ENCODE results near the gene CHRNA3. TPM values are rescaled to one million over a fixed set of nuclear protein-coding genes. Genes with fewer than 3 reads are reported as not detected.

Gene CHRNA3
- total RNA-seq, 1 experiment from 2014 or later: not detected

DNA sequence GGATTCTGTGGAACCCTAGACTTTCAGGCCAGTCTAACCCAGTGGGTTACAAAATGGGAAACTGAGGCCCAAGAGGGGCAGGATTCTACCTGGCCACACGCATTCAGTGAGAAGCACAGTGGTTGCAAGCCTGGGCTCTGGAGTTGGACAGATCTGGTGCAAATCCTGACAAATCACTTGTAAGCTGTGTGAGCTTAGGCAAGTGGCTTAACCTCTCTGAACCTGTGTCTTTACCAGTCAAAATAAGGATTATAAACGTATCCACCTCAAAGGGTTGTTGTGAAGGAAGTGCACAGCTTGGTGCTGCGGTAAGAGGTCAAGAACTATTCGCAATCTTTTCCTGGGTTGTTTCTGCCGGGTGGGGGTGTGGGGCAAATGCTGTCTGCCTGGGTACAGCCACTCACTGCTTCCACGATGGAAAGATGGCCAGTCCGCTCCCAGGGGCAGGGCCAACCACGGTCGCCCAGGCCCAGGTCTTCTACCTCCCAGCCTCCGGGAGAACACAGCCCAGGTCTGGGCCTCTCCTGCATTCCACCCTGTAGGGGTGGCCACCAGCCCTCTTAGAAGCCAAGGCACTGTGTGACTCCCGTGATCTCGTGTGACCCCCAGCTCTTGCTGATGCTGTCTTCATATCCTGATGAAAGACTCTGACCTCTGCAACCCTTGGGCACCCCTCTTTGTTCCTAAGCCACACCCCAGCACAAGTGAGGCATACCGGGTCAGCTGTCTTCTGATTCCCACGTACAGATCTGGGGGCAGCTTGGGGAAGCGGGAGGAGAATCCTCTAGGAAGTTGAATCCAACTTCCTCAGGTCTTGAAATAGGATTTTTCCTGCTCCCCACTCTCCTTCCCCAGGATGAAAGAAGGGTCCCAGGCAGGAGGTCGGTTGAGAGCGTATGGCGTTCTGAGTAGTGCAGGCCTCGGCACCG, 1.5 kb downstream of the CHRNA3 start:
- H4K20me1 ChIP-seq (ENCODE audit: insufficient read depth): no peaks in the 10 kb centered on the region
- no TSS peak for BruUV-seq (replicated peaks)
- H3K9me3 ChIP-seq (ENCODE audit: control insufficient read depth in 1 of 2, insufficient read depth in 1 of 2, low read depth in 1 of 2, low read length in 2 of 2): no peaks in the 10 kb centered on the region
- H3K79me2 ChIP-seq (ENCODE audit: insufficient read depth, low read length): no peaks in the 10 kb centered on the region
- RAD21 ChIA-PET (ENCODE audit: low non-redundant PET in 1 of 2, low total read pairs in 2 of 2, uncharacterized antibody in 2 of 2, unreplicated experiment in 2 of 2): no interaction called here
- no peak overlapping the region for H3K27ac ChIP-seq (ENCODE audit: low read depth, low read length)
- H3K27me3 ChIP-seq (ENCODE audit: insufficient read depth, low read length): no peaks in the 10 kb centered on the region
- peaks cover 0 to 4% of the 10 kb centered on the region in 2 experiments; a peak in 1 of 4 replicates for H3K4me1 ChIP-seq (ENCODE audit: control insufficient read depth in 1 of 2, insufficient read depth in 2 of 2, low read length in 2 of 2)
- TF ChIP-seq RAD21 (IDR thresholded peaks at IDR 0.05; ENCODE audit: low read depth): no peak
- no peak for TF ChIP-seq SIN3A (IDR thresholded peaks at IDR 0.05; ENCODE audit: low read depth)
- TF ChIP-seq FOSL1 (IDR thresholded peaks at IDR 0.05; ENCODE audit: low read depth): no peak
- TF ChIP-seq, protein P1, sequence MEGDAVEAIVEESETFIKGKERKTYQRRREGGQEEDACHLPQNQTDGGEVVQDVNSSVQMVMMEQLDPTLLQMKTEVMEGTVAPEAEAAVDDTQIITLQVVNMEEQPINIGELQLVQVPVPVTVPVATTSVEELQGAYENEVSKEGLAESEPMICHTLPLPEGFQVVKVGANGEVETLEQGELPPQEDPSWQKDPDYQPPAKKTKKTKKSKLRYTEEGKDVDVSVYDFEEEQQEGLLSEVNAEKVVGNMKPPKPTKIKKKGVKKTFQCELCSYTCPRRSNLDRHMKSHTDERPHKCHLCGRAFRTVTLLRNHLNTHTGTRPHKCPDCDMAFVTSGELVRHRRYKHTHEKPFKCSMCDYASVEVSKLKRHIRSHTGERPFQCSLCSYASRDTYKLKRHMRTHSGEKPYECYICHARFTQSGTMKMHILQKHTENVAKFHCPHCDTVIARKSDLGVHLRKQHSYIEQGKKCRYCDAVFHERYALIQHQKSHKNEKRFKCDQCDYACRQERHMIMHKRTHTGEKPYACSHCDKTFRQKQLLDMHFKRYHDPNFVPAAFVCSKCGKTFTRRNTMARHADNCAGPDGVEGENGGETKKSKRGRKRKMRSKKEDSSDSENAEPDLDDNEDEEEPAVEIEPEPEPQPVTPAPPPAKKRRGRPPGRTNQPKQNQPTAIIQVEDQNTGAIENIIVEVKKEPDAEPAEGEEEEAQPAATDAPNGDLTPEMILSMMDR (IDR thresholded peaks at IDR 0.05 in 2 of 3, conservative IDR thresholded peaks at IDR 0.05 in 1 of 3; ENCODE audit: borderline replicate concordance in 1 of 3, insufficient read depth in 1 of 3, low read depth in 2 of 3, low read length in 2 of 3): no peak
- no peak for TF ChIP-seq ELF1 (IDR thresholded peaks at IDR 0.05; ENCODE audit: borderline replicate concordance, low read depth)
- TF ChIP-seq EZH2phosphoT487 (IDR thresholded peaks at IDR 0.05; ENCODE audit: borderline replicate concordance): no peak
- TF ChIP-seq, protein P2, sequence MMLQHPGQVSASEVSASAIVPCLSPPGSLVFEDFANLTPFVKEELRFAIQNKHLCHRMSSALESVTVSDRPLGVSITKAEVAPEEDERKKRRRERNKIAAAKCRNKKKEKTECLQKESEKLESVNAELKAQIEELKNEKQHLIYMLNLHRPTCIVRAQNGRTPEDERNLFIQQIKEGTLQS (IDR thresholded peaks at IDR 0.05): no peak
- TF ChIP-seq YY1 (IDR thresholded peaks at IDR 0.05; ENCODE audit: extremely low read depth, insufficient replicate concordance, low read depth, low read length): no peak
- no peak for TF ChIP-seq SRF (IDR thresholded peaks at IDR 0.05; ENCODE audit: low read depth)
- no peak for TF ChIP-seq JUND (IDR thresholded peaks at IDR 0.05)
- no peak for TF ChIP-seq EGR1 (IDR thresholded peaks at IDR 0.05; ENCODE audit: low read depth)
- TF ChIP-seq EZH2 (IDR thresholded peaks at IDR 0.05): no peak
- TF ChIP-seq SP1 (IDR thresholded peaks at IDR 0.05; ENCODE audit: low read depth): no peak
- TF ChIP-seq, protein P3, sequence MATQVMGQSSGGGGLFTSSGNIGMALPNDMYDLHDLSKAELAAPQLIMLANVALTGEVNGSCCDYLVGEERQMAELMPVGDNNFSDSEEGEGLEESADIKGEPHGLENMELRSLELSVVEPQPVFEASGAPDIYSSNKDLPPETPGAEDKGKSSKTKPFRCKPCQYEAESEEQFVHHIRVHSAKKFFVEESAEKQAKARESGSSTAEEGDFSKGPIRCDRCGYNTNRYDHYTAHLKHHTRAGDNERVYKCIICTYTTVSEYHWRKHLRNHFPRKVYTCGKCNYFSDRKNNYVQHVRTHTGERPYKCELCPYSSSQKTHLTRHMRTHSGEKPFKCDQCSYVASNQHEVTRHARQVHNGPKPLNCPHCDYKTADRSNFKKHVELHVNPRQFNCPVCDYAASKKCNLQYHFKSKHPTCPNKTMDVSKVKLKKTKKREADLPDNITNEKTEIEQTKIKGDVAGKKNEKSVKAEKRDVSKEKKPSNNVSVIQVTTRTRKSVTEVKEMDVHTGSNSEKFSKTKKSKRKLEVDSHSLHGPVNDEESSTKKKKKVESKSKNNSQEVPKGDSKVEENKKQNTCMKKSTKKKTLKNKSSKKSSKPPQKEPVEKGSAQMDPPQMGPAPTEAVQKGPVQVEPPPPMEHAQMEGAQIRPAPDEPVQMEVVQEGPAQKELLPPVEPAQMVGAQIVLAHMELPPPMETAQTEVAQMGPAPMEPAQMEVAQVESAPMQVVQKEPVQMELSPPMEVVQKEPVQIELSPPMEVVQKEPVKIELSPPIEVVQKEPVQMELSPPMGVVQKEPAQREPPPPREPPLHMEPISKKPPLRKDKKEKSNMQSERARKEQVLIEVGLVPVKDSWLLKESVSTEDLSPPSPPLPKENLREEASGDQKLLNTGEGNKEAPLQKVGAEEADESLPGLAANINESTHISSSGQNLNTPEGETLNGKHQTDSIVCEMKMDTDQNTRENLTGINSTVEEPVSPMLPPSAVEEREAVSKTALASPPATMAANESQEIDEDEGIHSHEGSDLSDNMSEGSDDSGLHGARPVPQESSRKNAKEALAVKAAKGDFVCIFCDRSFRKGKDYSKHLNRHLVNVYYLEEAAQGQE (IDR thresholded peaks at IDR 0.05; ENCODE audit: low read depth): no peak
- TF ChIP-seq, protein P4, sequence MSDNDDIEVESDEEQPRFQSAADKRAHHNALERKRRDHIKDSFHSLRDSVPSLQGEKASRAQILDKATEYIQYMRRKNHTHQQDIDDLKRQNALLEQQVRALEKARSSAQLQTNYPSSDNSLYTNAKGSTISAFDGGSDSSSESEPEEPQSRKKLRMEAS (IDR thresholded peaks at IDR 0.05): no peak
- no peak for TF ChIP-seq POLR2AphosphoS5 (IDR thresholded peaks at IDR 0.05; ENCODE audit: low read depth, low read length)
- no peak for TF ChIP-seq CBX3 (IDR thresholded peaks at IDR 0.05; ENCODE audit: low read depth)
- no peak for TF ChIP-seq ZNF274 (IDR thresholded peaks at IDR 0.05; ENCODE audit: low read depth, low read length)
- ATAC-seq (no peak), DNase-seq (ENCODE audit: low read depth, low spot score) (no peak)
- H3K9me2 ChIP-seq (ENCODE audit: insufficient read depth): no peaks in the 10 kb centered on the region
- no peak overlapping the region for H3K4me2 ChIP-seq (ENCODE audit: low read length)
- H2AFZ ChIP-seq (ENCODE audit: low read depth, low read length, poor library complexity, severe bottlenecking): peak overlapping the region; percentile 83
- POLR2A ChIA-PET: no interaction called here
- intact Hi-C loops (cut with micrococcal nuclease): no loop called here
- H3K4me3 ChIP-seq (replicated peaks in 1 of 2; ENCODE audit: low read depth in 1 of 2, low read length in 2 of 2): no peak overlapping the region
- H3K36me3 ChIP-seq (ENCODE audit: control insufficient read depth in 1 of 2, insufficient read depth in 2 of 2, low read length in 2 of 2): no peaks in the 10 kb centered on the region
- CTCF ChIA-PET: interaction anchor here (1.1 kb wide), 1 partner anchor 131 kb away, joined by 4 read pairs; no protein-coding TSS in a partner anchor
- H3K9ac ChIP-seq (ENCODE audit: low read length): no peak overlapping the region

All from HCT116 (cell line).